ENCODE data around the gene ZNF827. TPM values are rescaled to one million over a fixed set of nuclear protein-coding genes. Genes with fewer than 3 reads are reported as not detected.

The ZNF827 gene
- polyA plus RNA-seq, 3 donors = 31.9 to 38.2 (median 35.3) TPM

DNA sequence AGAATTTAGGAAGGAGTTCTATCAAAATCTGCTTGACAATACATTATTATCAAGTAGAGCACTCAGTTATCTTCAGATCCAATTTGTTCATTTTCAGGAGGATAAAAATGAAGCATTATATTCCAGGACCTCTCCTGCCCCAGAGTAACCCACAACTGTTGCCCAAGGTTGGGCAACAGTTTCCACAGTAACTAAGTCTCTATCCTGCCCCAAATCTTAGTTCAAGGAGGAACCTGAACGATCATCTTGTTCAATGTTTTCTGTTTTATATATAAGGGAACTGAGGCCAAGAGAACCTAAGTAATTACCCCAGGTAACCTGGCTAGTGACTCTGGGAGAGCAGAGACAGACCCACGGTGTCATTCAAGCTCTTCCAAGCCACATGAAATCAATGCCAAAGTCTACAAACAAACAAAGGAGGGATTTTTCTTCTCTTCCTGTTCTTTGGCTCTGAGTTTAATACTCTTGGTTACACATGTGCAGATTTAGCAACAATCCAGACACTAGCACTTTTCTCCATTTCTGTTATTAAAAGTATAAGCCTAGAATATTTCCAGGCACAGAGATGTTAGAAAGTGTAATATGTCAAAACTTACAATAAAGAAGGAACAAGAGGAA is 153.1 kb downstream of the ZNF827 start:
- DNase-seq (ENCODE audit: extremely low read depth in 1 of 11, low read depth in 9 of 11, low spot score in 4 of 11) = no peak

DNA sequence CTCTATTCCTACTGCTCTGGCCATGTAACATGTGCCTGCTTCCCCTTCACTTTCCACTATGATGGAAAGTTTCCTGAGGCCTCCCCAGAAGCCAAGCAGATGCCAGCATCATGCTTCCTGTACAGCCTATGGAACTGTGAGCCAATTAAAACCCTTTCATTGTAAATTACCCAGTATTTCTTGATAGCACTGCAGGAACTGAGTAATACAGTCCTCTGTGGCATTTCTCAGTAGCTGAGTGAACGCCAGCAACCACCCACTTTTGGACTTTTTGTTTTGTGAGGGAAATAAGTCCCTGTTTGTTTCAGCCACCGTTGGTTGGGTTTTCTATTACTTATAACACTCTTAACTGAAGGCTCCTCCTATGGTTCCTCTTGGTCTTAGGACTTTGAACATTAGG is 154.6 kb downstream of the ZNF827 start:
- DNase-seq (ENCODE audit: extremely low read depth in 1 of 11, low read depth in 9 of 11, low spot score in 4 of 11) = no peak

DNA sequence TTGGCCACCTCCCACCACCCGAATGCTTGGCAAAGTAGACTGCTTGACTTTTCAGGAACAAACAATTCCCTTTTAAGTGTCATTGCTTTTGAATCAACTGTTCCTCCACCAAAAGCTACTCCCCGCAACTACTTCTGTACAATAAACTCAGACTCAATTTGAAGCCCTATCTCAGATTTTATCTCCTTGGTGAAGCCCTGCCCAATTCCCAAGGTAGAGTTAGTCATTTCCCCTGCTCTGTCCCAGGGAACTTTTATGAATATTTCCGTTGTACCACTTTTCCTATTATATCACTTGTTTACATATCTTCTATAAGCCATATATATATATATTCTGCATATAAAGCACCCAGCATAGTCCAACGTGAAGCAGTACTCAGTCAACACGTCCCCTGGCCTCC is 155.9 kb downstream of the ZNF827 start:
- no peak for DNase-seq (ENCODE audit: extremely low read depth in 1 of 11, low read depth in 9 of 11, low spot score in 4 of 11)

DNA sequence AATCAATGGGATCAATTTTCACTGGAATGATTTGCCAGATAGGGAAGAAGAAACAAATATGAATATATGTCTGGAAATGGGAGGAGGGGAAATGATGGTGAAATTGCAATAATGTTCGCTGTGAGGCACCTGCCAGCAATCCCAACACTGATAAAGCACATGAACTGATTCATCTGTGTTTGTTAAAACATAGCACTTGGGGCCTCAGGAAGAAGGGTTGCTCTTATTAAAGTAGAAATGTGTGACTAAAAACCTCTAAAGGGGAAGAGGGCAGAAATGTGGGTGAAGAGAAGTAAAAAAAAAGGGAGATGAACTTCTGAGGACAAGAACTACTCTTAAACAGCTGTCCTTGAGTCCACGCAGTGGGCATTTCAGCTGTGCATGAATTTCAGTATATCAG is 157.3 kb downstream of the ZNF827 start:
- no peak for DNase-seq (ENCODE audit: extremely low read depth in 1 of 11, low read depth in 9 of 11, low spot score in 4 of 11)

DNA sequence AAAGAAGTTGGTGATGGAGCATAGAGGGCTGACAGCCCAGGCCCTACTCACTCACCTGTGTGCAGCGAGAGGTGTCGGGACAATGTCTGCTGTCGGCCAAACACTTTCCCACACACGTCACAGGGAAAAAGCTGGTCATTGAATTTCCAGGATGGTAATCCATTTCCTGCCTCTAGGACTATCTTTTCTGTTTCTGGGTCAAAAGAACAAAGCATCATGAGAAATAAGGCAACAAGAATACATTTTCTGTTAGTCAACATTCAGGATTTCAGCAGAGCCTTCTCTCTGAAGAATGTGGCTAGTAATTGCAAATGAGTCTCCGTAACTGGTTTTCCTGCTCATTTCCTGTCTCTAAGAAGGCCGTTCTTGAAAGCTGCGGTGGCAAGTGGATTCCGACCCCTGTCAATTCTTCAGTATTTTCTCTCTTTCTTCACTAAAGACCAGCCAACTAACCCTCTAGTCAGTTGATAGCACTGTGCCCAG is 159.3 kb downstream of the ZNF827 start:
- no peak for DNase-seq (ENCODE audit: extremely low read depth in 1 of 11, low read depth in 9 of 11, low spot score in 4 of 11)

DNA sequence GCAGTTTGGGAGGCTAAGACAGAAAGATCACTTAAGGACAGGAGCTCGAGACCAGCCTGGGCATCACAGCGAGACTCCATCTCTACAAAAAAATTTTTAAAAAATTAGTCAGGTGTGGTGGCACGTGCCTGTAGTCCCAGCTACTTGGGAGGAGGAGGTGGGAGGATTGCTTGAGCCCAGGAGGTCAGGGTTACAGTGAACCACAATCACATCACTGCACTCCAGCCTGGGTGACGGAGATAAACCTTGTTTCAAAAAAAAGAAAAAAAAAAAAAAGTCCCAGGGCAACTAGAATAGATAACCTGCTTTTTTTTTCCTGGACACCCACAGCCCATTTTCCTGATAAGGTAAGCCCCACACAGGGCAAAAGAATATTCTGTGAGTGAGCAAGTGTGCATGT is 162.4 kb downstream of the ZNF827 start:
- no peak for DNase-seq (ENCODE audit: extremely low read depth in 1 of 11, low read depth in 9 of 11, low spot score in 4 of 11)

DNA sequence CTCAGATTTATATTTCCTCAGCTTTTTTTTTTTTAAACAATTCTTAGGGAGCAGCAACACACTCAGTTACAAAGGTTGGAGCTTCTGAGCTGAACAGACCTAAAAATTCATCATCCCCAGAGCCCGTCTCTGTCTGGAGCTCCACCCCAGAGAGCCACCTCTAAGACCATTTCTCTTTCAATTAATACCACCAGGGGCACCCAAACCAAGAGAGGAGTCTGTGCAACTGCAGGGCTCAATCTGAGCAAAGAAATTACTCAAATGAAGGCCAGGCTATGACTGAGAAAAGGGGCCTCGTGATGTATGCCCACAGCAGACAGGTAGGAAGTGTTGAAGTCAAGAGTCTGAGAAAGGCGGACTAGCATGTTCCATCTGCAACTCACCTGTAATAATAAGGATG is 163.2 kb downstream of the ZNF827 start:
- no peak for DNase-seq (ENCODE audit: extremely low read depth in 1 of 11, low read depth in 9 of 11, low spot score in 4 of 11)

DNA sequence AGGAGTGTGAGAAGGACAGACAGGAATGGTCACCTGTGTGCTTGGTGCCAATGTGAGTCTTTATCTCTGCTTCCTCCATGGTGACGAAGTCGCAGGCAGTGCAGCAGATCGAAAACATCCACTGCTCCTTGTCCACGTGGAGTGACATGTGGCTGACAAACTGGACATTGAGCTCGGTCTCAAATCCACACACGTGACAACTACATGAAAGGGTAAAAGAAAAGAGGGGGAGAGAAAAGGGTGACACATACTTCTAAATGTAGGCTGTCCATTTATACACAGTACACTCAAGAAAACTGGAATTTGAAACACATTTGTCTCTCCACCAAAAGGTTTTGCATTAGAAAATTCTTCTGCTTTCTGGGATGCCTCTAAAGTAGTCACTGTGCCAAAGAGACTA is 164.2 kb downstream of the ZNF827 start:
- no peak for DNase-seq (ENCODE audit: extremely low read depth in 1 of 11, low read depth in 9 of 11, low spot score in 4 of 11)

DNA sequence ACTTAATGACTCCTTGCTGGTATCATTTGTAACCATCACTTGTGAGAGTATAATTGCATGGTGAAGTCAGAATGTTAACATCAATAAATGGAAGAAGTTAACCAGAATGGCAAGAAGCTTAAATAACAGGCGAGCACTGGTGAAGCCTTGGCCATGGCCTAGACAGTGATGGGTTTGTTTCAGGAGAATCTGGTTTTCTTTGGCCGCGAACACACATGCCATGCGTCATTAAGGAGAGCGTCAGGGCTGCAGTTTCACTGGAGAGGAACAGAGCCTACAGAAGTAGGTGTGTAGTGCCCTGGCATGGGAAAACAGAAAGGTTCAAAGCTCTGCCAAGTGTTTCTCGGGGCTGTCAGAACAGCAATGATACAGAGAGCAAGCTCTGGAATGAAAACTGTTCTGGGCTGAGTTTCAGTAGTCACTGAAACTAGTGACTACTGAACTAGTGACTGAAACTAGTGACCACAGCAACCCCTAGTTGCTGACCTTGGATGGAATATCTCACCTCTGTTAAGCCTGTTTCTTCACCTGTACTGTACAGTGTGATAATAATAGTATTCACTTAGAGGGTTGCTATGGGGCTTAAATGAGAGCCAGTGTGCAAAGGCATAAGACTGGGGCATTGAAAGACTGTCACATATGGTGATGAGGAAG is 164.9 kb downstream of the ZNF827 start:
- no peak for DNase-seq (ENCODE audit: extremely low read depth in 1 of 11, low read depth in 9 of 11, low spot score in 4 of 11)

DNA sequence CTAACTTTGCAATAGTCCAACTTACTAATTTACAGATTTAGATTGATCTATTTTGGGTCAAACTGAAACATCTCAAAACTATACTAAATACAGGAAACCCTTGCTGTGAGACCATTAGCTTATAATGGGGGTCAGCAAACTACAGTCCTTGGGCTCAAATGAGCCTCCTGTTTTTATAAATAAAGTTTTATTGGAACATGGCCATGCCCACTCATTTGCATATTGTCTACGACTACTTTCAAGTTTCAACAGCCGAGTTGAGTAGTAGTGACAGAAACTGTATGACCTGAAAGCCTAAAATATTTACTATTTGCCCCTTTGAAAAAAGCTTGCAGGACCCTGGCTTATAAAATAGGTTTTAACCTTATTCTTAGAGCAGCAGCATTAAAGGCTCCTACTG is 166.3 kb downstream of the ZNF827 start:
- no peak for DNase-seq (ENCODE audit: extremely low read depth in 1 of 11, low read depth in 9 of 11, low spot score in 4 of 11)

DNA sequence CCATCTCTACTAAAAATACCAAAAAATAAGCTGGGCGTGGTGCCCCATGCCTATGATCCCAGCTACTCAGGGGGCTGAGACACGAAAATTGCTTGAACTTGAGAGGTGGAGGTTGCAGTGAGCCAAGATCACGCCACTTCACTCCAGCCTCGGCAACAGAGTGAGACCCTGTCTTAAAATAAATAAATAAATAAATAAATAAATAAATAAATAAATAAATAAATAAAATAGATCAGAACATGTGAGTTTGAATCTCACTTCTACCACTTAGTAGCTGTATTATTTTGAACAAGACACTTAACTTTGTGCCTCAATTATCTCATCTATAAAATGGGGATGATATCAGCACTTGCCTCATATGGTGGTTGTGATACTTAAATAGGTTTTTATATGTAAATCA is 168.5 kb downstream of the ZNF827 start:
- no peak for DNase-seq (ENCODE audit: extremely low read depth in 1 of 11, low read depth in 9 of 11, low spot score in 4 of 11)

DNA sequence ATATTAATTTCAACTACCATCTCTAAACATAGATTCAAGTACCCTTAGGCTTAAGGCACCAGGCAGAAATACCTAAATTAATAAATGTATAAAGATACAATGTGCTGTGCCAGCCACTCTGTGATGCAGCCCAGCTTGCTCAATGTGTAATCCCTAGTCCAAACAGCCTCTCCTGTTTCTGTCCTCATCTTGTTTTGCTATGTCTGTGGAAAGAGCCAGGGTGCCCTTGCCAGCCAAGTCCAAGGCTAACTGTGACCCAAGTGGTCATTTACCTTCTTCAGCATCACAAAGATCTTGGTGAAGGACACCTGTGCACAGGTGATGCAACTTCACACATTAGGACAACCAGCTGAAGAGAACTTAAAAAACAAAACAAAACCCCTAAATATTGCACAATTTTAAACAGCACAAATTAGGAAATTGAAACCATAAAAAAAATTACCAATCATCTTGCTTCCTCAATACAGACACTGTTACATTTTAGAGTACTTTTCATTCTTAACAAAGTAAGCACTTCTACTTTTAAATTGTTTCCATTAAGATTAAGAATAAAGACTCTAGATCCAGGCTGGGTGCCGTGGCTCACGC is 169.1 kb downstream of the ZNF827 start:
- DNase-seq (ENCODE audit: extremely low read depth in 1 of 11, low read depth in 9 of 11, low spot score in 4 of 11) = no peak

DNA sequence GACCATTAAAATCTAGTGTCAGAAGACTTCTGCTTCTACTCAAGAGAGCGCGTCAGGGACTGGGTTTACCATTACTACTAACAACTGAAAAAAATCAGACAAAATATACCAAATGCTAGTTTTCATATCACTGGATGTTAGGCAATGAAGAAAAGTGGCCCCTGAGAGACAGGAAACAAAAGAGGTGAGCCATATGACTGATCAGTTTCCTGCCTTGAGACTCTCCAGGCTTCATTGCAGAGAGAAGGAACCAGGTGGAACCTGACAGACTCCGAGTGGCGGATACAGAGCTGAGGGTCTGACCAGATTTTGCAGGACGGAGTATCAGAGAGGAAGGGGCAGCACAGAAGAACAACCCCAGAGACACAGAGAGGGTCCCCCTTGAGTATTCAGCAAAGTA is 172.3 kb downstream of the ZNF827 start:
- DNase-seq (ENCODE audit: extremely low read depth in 1 of 11, low read depth in 9 of 11, low spot score in 4 of 11) = no peak

DNA sequence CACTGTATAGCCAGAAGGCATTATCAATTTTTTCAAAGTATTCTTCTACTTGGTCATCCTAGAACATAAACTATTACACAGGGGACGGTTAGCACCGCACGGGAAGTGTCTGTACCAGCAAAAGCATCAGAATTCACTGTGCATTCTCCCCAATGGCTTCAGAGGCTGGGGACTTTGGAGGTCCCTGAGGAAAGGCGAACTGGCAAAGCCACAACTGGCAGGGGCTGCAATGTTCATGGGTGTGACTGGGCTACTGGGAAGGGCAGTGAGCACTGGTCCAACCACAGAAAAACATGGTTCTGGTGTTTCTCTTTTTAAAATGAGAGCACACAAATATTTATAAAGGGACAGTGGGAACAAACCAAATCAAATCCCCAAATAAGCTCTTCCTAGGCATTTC is 175.2 kb downstream of the ZNF827 start:
- no peak for DNase-seq (ENCODE audit: extremely low read depth in 1 of 11, low read depth in 9 of 11, low spot score in 4 of 11)

DNA sequence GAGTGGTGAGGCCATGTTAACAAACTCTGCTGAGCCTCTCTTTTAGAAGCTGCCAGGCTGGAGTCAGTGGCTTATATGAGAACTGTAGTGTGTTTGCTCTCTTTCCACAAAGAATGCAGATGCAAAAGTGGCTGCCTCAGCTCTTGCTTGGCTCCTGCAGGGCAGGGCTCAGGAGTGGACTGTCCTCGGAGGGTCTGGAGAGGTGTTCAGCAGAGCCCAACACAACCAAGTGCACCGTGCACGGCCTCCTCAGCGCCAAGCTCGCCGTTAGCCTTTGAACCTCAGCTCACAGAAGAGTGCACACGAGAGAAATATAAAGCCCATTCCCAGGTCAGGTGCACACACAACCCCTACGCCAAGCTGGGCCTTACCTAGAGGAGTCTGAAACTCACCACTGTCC is 175.9 kb downstream of the ZNF827 start:
- no peak for DNase-seq (ENCODE audit: extremely low read depth in 1 of 11, low read depth in 9 of 11, low spot score in 4 of 11)

DNA sequence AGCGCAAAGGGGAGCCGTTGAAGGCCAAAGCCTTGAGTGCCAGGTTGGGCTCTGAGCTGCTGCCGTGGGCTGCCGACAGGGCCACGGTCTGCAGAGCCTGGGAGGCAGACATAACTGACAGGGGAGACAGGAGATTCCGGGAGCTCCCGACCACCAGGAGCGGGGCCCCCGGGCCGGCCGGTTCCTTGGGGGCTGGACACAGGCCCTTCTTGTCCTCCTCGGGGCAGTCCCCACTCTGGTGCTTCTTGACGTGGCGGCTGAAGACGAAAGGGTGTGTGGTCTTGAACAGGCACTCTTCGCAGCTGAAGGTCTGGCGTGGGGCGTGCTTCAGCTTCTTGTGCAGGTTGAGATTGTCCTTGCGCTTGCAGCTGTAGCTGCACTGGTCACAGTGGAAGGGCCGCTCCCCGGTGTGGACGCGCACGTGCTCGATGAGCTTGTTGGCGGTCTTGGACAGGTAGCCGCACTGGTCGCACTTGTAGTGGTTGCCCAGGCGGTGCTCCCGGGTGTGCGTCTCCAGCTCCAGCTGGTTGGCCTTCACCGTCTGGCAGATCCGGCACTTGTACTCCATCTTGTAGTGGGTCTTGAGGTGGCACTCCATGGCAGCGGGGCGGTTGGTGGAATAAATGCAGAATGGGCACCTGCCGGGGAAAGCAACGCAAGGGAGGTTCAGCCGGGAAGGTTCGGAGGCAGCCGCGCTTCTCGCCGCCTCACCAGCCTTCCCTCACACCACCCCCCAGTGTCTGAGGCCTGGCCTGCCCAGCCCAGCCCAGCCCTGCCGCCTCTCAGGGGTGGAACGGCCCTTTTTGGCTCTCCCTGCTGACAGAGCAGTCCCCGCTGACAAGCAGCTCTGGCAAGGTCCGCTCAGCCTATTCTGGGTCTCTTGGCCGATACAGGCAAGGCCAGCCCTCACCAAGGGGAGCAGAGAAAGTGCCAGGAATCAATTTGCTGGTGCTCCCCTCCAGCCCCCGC is 177.4 kb downstream of the ZNF827 start:
- no peak for DNase-seq (ENCODE audit: extremely low read depth in 1 of 11, low read depth in 9 of 11, low spot score in 4 of 11)

DNA sequence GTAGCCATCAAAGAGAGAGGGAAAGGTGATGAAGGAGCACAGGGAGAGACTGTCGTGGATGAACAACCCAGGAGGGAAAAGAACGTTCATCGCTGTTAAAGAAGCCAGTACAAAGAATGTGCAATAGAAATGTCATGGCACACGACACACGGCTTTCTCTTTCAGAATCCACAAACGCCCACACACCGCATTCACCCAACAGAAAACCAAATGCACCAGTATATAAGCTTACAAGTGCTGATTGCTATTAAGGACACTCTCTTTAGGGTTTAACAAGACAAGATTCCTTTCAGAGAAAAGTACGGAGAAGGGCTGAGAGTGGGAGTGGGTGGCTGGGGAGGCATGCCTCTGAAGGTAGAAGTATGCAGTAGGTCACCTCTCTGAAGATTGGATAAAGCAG is 178.4 kb downstream of the ZNF827 start:
- DNase-seq (ENCODE audit: extremely low read depth in 1 of 11, low read depth in 9 of 11, low spot score in 4 of 11) = no peak

DNA sequence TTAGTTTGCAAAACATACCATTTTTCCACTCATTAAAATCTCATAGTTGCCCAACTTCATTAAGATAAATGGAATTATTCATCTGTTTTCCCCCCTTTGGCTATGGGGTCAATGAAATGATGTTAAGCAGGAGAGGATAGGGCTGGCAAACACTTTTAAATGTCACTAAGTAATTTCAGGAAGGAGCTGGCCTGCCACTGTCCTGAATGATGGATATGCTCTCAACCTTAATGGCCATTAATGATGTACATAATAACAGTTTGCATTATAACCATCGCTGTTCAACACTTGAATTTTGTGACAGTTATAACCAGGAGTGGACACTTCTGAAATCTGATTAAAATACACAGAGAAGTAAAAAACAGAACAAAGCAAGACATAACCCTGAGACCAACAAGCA is 181.4 kb downstream of the ZNF827 start:
- DNase-seq (ENCODE audit: extremely low read depth in 1 of 11, low read depth in 9 of 11, low spot score in 4 of 11) = no peak

DNA sequence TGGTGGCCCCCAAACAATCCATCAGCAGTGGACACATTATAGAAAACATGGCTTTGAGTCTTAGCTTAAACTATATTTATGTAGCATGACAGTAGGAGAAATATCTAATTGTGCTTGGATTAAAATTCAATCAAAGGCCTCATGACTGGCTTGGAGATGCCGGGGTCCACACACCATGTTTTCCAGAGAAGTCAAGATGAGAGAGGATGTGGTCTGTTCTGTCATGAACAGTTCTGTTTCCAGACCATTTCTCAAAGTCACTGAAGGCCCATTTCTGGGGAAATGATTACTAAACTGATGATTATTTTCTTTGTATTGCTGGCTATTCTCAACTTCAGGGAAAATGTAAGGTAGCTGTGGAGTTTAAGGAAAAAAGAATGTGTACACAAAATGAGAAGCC is 182.4 kb downstream of the ZNF827 start:
- no peak for DNase-seq (ENCODE audit: extremely low read depth in 1 of 11, low read depth in 9 of 11, low spot score in 4 of 11)

DNA sequence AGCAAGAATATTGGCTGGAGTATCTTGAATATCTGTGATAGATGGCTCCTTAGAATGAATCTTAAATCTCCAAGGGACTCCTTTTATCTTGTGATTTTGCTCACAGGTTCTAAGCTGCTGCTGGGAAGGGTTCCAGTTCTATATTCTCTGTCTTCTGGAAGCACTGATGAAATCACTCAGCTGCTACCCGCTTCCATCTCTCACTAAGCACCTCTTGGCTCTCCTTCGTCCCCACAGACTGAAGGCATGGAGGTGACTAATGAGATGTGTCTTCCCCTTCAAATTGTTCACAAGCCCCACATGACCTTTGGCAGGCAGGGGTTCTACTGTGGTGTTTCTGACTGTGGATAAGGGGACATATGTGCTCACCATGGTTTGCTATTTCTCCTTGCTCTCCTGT is 182.8 kb downstream of the ZNF827 start:
- no peak for DNase-seq (ENCODE audit: extremely low read depth in 1 of 11, low read depth in 9 of 11, low spot score in 4 of 11)

Measured in renal cortex interstitium (tissue), 11 donors.